NCI-H446 treated with DMSO at 0.1 percent for 48 hours (cell line): ENCODE results near the gene NCAM2.
"Not testable (repeated sequence)": the region's sequence is repeated elsewhere in the genome, so short reads cannot be mapped to it uniquely, and the experiment has no call there.

Source experiments
- DNase-seq: peaks from one replicate; lab custom pipeline; 2025; lab: John Stamatoyannopoulos, UW

NCAM2 gene

GRCh38 chr21:21103692-21104091 lies 105.5 kb downstream of the NCAM2 start:
- no peak for DNase-seq

GRCh38 chr21:21109736-21110135 lies 111.5 kb downstream of the NCAM2 start:
- DNase-seq: no peak

GRCh38 chr21:21111309-21111920 lies 113.2 kb downstream of the NCAM2 start:
- DNase-seq: no peak

GRCh38 chr21:21114461-21114860 lies 116.3 kb downstream of the NCAM2 start:
- peak; percentile 39 for DNase-seq

GRCh38 chr21:21119091-21119490 lies 120.9 kb downstream of the NCAM2 start:
- DNase-seq: no peak

GRCh38 chr21:21122680-21123079 lies 124.5 kb downstream of the NCAM2 start:
- DNase-seq: no peak

- no peak for DNase-seq
Measured at GRCh38 chr21:21132390-21132789, 134.2 kb downstream of the NCAM2 start.

GRCh38 chr21:21137986-21138385 lies 139.8 kb downstream of the NCAM2 start:
- no peak for DNase-seq

- no peak for DNase-seq
Measured at GRCh38 chr21:21146587-21147373, 148.6 kb downstream of the NCAM2 start.

GRCh38 chr21:21147374-21147745 lies 149.2 kb downstream of the NCAM2 start:
- no peak for DNase-seq

GRCh38 chr21:21148009-21148408 lies 149.8 kb downstream of the NCAM2 start:
- no peak for DNase-seq

GRCh38 chr21:21148514-21148913 lies 150.3 kb downstream of the NCAM2 start:
- no peak for DNase-seq

- DNase-seq: not testable (repeated sequence)
Measured at GRCh38 chr21:21149445-21149844, 151.2 kb downstream of the NCAM2 start.

- no peak for DNase-seq
Measured at GRCh38 chr21:21151231-21151630, 153.0 kb downstream of the NCAM2 start.

GRCh38 chr21:21156397-21156796 lies 158.2 kb downstream of the NCAM2 start:
- no peak for DNase-seq

GRCh38 chr21:21156957-21157356 lies 158.7 kb downstream of the NCAM2 start:
- DNase-seq: no peak

- DNase-seq: no peak
Measured at GRCh38 chr21:21158376-21158918, 160.2 kb downstream of the NCAM2 start.

GRCh38 chr21:21159253-21159899 lies 161.2 kb downstream of the NCAM2 start:
- no peak for DNase-seq

- DNase-seq: no peak
Measured at GRCh38 chr21:21162786-21163185, 164.6 kb downstream of the NCAM2 start.

- peak; percentile 86 for DNase-seq
Measured at GRCh38 chr21:21163904-21164303, 165.7 kb downstream of the NCAM2 start.

- DNase-seq: peak; percentile 34
Measured at GRCh38 chr21:21165063-21165645, 166.9 kb downstream of the NCAM2 start.

GRCh38 chr21:21174676-21175075 lies 176.5 kb downstream of the NCAM2 start:
- DNase-seq: no peak
